ENCODE results near the gene EPHA1. TPM values are rescaled to one million over a fixed set of nuclear protein-coding genes. Genes with fewer than 3 reads are reported as not detected.
A peak's percentile ranks its signal among the peaks of the same experiment; 100 is the strongest.
"Not testable (repeated sequence)": the region's sequence is repeated elsewhere in the genome, so short reads cannot be mapped to it uniquely, and the experiment has no call there.

The EPHA1 gene
- total RNA-seq, 5 donors from 2014 or later (not counting 1 experiment from before 2014, with no cell fraction given) = 23.8 to 49.8 (median 43.5) TPM

DNA sequence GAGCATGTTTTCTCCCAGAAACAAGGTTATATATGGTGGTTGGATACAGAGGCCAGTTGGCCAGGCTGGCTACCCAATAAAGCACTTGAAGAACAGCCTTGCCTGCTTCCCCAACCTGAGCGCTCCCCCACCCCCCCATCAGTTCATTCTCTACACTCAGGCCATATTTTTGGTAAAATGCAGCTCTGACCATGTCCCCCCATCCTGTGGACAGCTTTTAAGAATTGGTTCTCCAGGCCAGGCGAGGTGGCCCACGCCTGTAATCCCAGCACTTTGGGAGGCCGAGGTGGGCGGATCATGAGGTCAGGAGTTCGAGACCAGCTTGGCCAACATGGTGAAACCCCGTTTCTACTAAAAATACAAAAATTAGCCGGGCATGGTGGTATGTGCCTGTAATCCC lies 16.2 kb downstream of the EPHA1 start:
- CTCF ChIA-PET = interaction anchor here (0.6 to 0.7 kb wide), 3 partner anchors 12 to 468 kb away, joined by 4 to 5 read pairs (median 5); no protein-coding TSS in a partner anchor
- H3K27me3 ChIP-seq (replicated peaks in 1 of 2; ENCODE audit: control insufficient read depth in 2 of 2, extremely low read depth in 1 of 2, insufficient read depth in 2 of 2, low read length in 1 of 2); H3K9me3 Mint-ChIP-seq; H3K9me3 ChIP-seq; ATAC-seq (replicated peaks in 1 of 4); H3K27me3 Mint-ChIP-seq; H3K4me3 ChIP-seq (ENCODE audit: control insufficient read depth in 1 of 2, extremely low read depth in 1 of 2, low read length in 1 of 2); H3K27ac ChIP-seq (ENCODE audit: low read length); POLR2A ChIA-PET; H3K4me3 Mint-ChIP-seq; DNase-seq: not testable (repeated sequence)
- Histone ChIP-seq H3K36me3 (ENCODE audit: control insufficient read depth in 2 of 2, extremely low read depth in 1 of 2, insufficient read depth in 1 of 2, low read length in 1 of 2) (peaks cover 38 to 73% of the 10 kb centered on the region in 2 donors), H3K4me1 (ENCODE audit: control insufficient read depth in 1 of 2, extremely low read depth in 1 of 2, insufficient read depth in 2 of 2, low read length in 2 of 2) (peaks cover 0 to 24% of the 10 kb centered on the region in 2 experiments)
- Mint-ChIP-seq H3K27ac (peak overlapping the region in 1 of 2 donors; percentile 39), H3K4me1 (peaks cover 21 to 29% (median 26%) of the 10 kb centered on the region in 3 donors), H3K36me3 (peaks cover 22% of the 10 kb centered on the region)
- 100% methylated on average over 3 of the region's 8 CpGs for WGBS (ENCODE audit: insufficient coverage)

DNA sequence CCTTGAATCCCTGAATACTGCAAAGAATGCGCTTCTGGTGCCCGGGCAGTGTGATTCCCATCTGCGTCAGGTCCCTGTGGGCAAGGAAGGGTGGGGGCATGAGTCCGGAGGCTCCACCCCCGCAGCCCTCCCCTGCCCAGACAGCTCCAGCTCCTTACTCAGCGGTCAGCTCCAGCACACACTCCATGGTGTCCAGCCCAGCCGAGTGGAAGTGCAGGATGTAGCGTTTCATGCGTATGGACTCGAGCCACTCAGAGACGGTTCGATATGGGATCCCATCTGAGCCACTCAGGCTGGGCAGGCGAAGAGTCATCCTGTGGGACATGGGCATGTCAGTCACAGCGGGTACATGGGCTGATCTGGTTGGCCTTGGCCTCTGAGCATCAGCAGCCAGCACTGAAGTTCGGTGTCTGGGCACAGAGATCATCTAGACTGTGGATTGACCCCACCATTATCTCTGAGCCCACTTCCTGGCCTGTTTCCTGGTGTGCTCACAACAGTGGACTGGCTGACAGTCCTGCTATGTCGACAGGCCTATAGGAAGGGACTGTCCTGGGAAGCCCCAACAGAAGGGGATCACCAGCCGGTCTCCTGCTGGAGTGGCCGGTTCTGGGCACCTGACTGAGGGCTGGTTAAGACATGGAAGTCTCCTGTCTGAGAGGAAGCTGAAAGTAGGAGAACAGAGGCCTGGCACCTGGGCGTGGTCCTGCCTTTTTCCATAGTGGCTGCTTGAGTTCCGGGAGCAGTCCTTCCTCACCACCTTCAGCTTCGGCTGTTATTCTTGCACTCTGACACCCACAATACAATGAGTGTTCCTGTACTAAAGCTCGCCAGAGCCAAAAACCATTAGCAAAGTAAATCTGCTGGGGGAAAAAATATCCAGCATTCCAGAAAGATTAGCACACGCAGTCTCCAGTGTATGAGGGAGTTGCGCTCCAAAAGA lies 16.9 kb downstream of the EPHA1 start:
- no peak for ATAC-seq (replicated peaks in 1 of 4)
- Mint-ChIP-seq H3K4me1 (peaks cover 21 to 29% (median 26%) of the 10 kb centered on the region in 3 donors), H3K9me3 (no peaks in the 10 kb centered on the region), H3K36me3 (peaks cover 21% of the 10 kb centered on the region), H3K27ac (peak overlapping the region in 1 of 2 donors; percentile 44), H3K27me3 (no peaks in the 10 kb centered on the region), H3K4me3 (no peak overlapping the region)
- Histone ChIP-seq H3K4me1 (ENCODE audit: control insufficient read depth in 1 of 2, extremely low read depth in 1 of 2, insufficient read depth in 2 of 2, low read length in 2 of 2) (peaks cover 3 to 30% of the 10 kb centered on the region in 2 experiments), H3K4me3 (ENCODE audit: control insufficient read depth in 1 of 2, extremely low read depth in 1 of 2, low read length in 1 of 2) (no peak overlapping the region), H3K27me3 (replicated peaks in 1 of 2; ENCODE audit: control insufficient read depth in 2 of 2, extremely low read depth in 1 of 2, insufficient read depth in 2 of 2, low read length in 1 of 2) (no peaks in the 10 kb centered on the region), H3K36me3 (ENCODE audit: control insufficient read depth in 2 of 2, extremely low read depth in 1 of 2, insufficient read depth in 1 of 2, low read length in 1 of 2) (peaks cover 34 to 76% of the 10 kb centered on the region in 2 donors), H3K27ac (ENCODE audit: low read length) (no peak overlapping the region), H3K9me3 (no peaks in the 10 kb centered on the region)
- WGBS (ENCODE audit: insufficient coverage) = 85% methylated on average over 14 of the region's 24 CpGs
- CTCF ChIA-PET = interaction anchor here in 1 of 2 donors (0.7 kb wide), 1 partner anchor 11 kb away, joined by 5 read pairs; no protein-coding TSS in a partner anchor
- no peak for DNase-seq
- POLR2A ChIA-PET = no interaction called here

DNA sequence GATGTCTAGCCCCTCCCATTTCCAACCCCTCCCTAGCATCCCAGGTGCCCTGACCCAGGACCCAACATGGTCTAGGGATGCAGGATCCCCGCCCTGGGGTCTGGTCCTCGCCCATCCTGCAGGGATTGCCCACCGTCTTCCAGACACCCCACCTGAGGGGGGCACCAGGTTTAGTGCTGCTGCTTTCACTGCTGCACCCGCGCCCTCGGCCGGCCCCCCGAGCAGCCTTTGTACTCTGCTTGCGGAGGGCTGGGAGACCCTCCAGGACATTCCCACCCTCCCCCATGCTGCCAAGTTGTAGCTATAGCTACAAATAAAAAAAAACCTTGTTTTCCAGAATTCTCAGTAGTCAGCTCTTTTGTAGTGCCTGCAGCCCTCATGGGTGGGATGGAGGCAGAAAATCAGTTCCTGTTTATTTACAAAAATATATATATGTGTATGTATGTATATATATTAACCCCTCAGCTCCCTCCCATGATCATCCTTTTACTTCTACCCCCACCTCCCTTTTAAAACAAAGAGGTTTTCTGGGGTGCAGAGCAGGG lies 17.8 kb downstream of the EPHA1 start:
- Mint-ChIP-seq H3K36me3 (peaks cover 21% of the 10 kb centered on the region), H3K27me3 (no peaks in the 10 kb centered on the region), H3K9me3 (no peaks in the 10 kb centered on the region), H3K4me3 (no peak overlapping the region), H3K27ac (no peak overlapping the region), H3K4me1 (peaks cover 21 to 28% (median 26%) of the 10 kb centered on the region in 3 donors)
- ATAC-seq (replicated peaks in 1 of 4) (no peak), DNase-seq (no peak)
- H3K27me3 ChIP-seq (replicated peaks in 1 of 2; ENCODE audit: control insufficient read depth in 2 of 2, extremely low read depth in 1 of 2, insufficient read depth in 2 of 2, low read length in 1 of 2) = no peaks in the 10 kb centered on the region
- H3K4me1 ChIP-seq (ENCODE audit: control insufficient read depth in 1 of 2, extremely low read depth in 1 of 2, insufficient read depth in 2 of 2, low read length in 2 of 2) = peaks cover 7 to 37% of the 10 kb centered on the region in 2 experiments
- POLR2A ChIA-PET = interaction anchor here in 1 of 2 donors (0.6 kb wide), 2 partner anchors 597 to 912 kb away, joined by 3 read pairs; no protein-coding TSS in a partner anchor
- no peak overlapping the region for H3K27ac ChIP-seq (ENCODE audit: low read length)
- no peak overlapping the region for H3K4me3 ChIP-seq (ENCODE audit: control insufficient read depth in 1 of 2, extremely low read depth in 1 of 2, low read length in 1 of 2)
- peaks cover 34 to 68% of the 10 kb centered on the region in 2 donors for H3K36me3 ChIP-seq (ENCODE audit: control insufficient read depth in 2 of 2, extremely low read depth in 1 of 2, insufficient read depth in 1 of 2, low read length in 1 of 2)
- 97% methylated on average over 6 of the region's 9 CpGs for WGBS (ENCODE audit: insufficient coverage)
- no peaks in the 10 kb centered on the region for H3K9me3 ChIP-seq
- CTCF ChIA-PET = interaction anchor here in 1 of 2 donors (0.5 to 0.6 kb wide), 2 partner anchors 103 to 148 kb away, joined by 3 to 5 read pairs; partner anchors contain the start of gene CASP2

DNA sequence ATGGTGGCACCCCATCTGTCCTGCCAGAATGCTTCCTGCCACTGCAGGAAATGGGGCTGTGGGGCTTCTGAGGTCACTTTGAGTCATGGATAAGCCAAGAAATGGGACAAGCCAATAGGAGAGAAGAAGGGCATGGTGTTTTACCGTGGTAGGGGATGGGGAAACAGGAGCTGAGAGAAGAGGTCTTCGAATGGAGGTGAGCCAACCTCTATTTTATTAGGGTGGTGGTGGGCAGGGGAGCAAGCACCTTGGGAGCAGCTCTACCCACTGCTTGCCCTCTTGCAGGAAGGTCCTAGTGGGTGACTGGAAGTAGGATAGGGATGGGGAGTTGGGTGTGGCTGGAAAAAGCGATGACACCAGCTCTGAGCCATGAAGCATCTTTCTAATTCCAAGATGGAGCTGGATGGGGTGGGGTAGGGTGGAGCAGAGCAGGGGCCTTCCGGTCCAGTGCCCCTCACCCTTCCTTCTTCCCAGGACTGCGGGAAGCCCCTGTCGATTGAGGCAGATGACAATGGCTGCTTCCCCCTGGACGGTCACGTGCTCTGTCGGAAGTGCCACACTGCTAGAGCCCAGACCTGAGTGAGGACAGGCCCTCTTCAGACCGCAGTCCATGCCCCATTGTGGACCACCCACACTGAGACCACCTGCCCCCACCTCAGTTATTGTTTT lies 18.4 kb downstream of the EPHA1 start:
- DNase-seq = no peak
- H3K4me3 Mint-ChIP-seq = no peak overlapping the region
- WGBS (ENCODE audit: insufficient coverage) = 92% methylated on average over 8 of the region's 10 CpGs

DNA sequence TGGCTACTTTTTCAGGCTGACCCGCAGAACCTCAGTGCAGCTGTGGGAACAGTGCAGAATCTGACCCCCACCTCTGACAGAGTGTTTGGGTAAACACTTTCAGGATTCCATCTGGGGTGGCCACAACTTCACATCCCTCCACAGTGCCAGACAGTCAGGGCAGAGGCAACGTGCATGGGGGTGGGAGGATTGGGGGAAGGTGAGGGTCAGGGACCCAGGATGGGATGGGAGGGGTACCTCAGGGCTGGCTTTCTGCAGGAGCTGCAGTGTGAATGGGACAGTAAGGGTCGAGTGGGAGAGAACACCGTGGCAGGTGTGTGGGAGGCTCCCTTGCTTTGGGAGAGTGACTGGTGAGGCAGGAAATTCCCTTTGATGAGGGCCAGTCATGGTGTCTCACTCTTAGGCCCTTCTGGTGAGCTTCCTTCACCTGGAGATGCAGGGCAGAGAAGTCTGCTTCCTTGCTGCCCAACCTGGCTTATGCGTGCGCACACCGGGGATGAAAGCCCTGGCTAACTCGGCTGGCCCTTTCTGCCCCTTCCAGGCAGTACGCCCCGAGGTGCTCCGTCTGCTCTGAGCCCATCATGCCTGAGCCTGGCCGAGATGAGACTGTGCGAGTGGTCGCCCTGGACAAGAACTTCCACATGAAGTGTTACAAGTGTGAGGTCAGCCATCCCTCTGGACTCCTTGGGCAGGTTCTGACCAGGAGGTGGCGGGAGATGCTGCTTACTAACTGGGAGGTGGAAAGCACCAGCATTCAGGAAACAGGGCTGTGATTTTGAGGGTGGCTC lies 19.1 kb downstream of the EPHA1 start:
- no peaks in the 10 kb centered on the region for H3K9me3 ChIP-seq
- Mint-ChIP-seq H3K4me1 (peaks cover 16 to 18% (median 16%) of the 10 kb centered on the region in 3 donors), H3K36me3 (peaks cover 18% of the 10 kb centered on the region), H3K27me3 (no peaks in the 10 kb centered on the region), H3K9me3 (no peaks in the 10 kb centered on the region), H3K27ac (peak overlapping the region; percentile 33 to 75), H3K4me3 (no peak overlapping the region)
- peaks cover 34 to 65% of the 10 kb centered on the region in 2 donors for H3K36me3 ChIP-seq (ENCODE audit: control insufficient read depth in 2 of 2, extremely low read depth in 1 of 2, insufficient read depth in 1 of 2, low read length in 1 of 2)
- H3K4me1 ChIP-seq (ENCODE audit: control insufficient read depth in 1 of 2, extremely low read depth in 1 of 2, insufficient read depth in 2 of 2, low read length in 2 of 2) = peaks cover 15 to 45% of the 10 kb centered on the region in 2 experiments
- POLR2A ChIA-PET = no interaction called here
- WGBS (ENCODE audit: insufficient coverage) = 82% methylated on average over 13 of the region's 15 CpGs
- no peak for ATAC-seq (replicated peaks in 1 of 4)
- H3K4me3 ChIP-seq (ENCODE audit: control insufficient read depth in 1 of 2, extremely low read depth in 1 of 2, low read length in 1 of 2) = no peak overlapping the region
- H3K27me3 ChIP-seq (replicated peaks in 1 of 2; ENCODE audit: control insufficient read depth in 2 of 2, extremely low read depth in 1 of 2, insufficient read depth in 2 of 2, low read length in 1 of 2) = no peaks in the 10 kb centered on the region
- no peak for DNase-seq
- H3K27ac ChIP-seq (ENCODE audit: low read length) = no peak overlapping the region
- CTCF ChIA-PET = interaction anchor here (0.5 kb wide), 2 partner anchors 10 to 101 kb away, joined by 3 to 7 read pairs; partner anchors contain the start of gene CASP2 (in 1 of the 2)

More for the DNA sequence above, 18.4 kb downstream of the EPHA1 start:
- H3K9me3 Mint-ChIP-seq = no peaks in the 10 kb centered on the region
- no peak overlapping the region for H3K27ac ChIP-seq (ENCODE audit: low read length)
- ChIA-PET CTCF (interaction anchor here (0.5 to 0.6 kb wide), 3 partner anchors 10 to 147 kb away, joined by 3 to 5 read pairs (median 3); partner anchors contain the start of gene CASP2 (in 1 of the 2)), POLR2A (interaction anchor here in 1 of 2 donors (0.6 kb wide), 2 partner anchors 597 to 911 kb away, joined by 3 read pairs; no protein-coding TSS in a partner anchor)
- H3K9me3 ChIP-seq = no peaks in the 10 kb centered on the region
- no peak overlapping the region for H3K4me3 ChIP-seq (ENCODE audit: control insufficient read depth in 1 of 2, extremely low read depth in 1 of 2, low read length in 1 of 2)
- peaks cover 34 to 65% of the 10 kb centered on the region in 2 donors for H3K36me3 ChIP-seq (ENCODE audit: control insufficient read depth in 2 of 2, extremely low read depth in 1 of 2, insufficient read depth in 1 of 2, low read length in 1 of 2)
- H3K27ac Mint-ChIP-seq = peak overlapping the region; percentile 27 to 75
- peaks cover 10 to 43% of the 10 kb centered on the region in 2 experiments for H3K4me1 ChIP-seq (ENCODE audit: control insufficient read depth in 1 of 2, extremely low read depth in 1 of 2, insufficient read depth in 2 of 2, low read length in 2 of 2)
- H3K27me3 ChIP-seq (replicated peaks in 1 of 2; ENCODE audit: control insufficient read depth in 2 of 2, extremely low read depth in 1 of 2, insufficient read depth in 2 of 2, low read length in 1 of 2) = no peaks in the 10 kb centered on the region
- H3K36me3 Mint-ChIP-seq = peaks cover 21% of the 10 kb centered on the region
- no peak for ATAC-seq (replicated peaks in 1 of 4)
- H3K4me1 Mint-ChIP-seq = peaks cover 19 to 23% (median 22%) of the 10 kb centered on the region in 3 donors
- no peaks in the 10 kb centered on the region for H3K27me3 Mint-ChIP-seq

Measured in T-cell (primary cell).